Esophagus squamous epithelium (tissue), 4 donors: ENCODE results near the gene HMCES.

Experiments
- CTCF ChIP-seq, 6 experiments: fragments of 450-650 bp in 4 of 6; fragments of 200-600 bp in 2 of 6; sonication (generic) in 2 of 6; IDR thresholded peaks; one replicate each; pipeline ENCODE4 v1.5.1; 2016 to 2019; ENCODE audit warnings: antibody characterized with exemption in 6 of 6, mild to moderate bottlenecking in 4 of 6, moderate library complexity in 4 of 6
- POLR2A ChIP-seq, 4 donors: fragments of 450-650 bp; IDR thresholded peaks; one replicate each; pipeline ENCODE4 v1.6.1; 2017; ENCODE audit warnings: antibody characterized with exemption in 4 of 4, mild to moderate bottlenecking in 4 of 4, moderate library complexity in 3 of 4

DNA sequence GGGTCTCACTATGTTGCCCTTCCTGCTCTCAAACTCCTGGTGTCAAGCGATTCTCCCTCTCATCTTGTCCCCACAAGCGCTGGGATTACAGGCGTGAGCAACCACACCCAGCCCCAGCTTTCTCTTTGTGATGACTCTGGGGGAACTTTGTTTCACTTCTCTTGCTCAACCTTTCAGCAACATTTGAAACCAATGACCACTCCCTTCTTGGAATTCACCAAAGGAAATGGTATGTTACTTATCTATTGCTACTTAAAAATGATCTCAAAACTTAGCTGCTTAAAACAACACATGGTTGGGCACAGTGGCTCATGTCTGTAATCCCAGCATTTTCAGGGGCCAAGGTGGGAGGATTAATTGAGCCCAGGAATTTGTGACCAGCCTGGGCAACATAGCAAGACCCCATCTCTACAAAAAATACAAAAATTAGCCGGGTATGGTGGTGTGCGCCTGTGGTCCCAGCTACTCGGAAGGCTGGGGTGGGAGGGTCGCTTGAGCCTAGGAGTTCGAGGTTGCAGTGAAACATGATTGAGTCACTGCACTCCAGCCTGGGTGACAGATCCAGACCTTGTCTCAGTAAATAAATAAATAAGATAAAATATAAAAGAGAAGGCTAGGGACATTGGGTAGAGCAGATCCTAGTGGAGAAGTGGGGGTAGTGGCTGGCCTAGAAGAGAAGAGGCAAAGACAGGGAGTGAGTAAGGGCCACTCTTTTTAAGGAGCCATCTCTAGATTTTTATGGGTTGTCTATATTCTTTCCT lies 39.5 kb upstream of the HMCES start:
- TF ChIP-seq CTCF (IDR thresholded peaks at IDR 0.05) (peak in 1 of 6 experiments; percentile 9), POLR2A (IDR thresholded peaks at IDR 0.05) (no peak)
